Suprapubic skin (tissue), 4 donors: ENCODE measurements around the gene KSR2. TPM values are rescaled to one million over a fixed set of nuclear protein-coding genes. Genes with fewer than 3 reads are reported as not detected.

Experiments
- DNase-seq, 2 donors: peaks; one replicate each; pipeline ENCODE4 v3.0.0-alpha.2; 2019; ENCODE audit warnings: low spot score in 2 of 2
- H3K27ac ChIP-seq: fragments of 200-600 bp; sonication (generic); one replicate; pipeline ENCODE4 v1.5.1; 2019
- H3K27me3 ChIP-seq: fragments of 200-600 bp; sonication (generic); one replicate; pipeline ENCODE4 v1.5.1; 2019
- H3K36me3 ChIP-seq: fragments of 200-600 bp; sonication (generic); one replicate; pipeline ENCODE4 v1.5.1; 2019
- H3K4me1 ChIP-seq: fragments of 200-600 bp; sonication (generic); one replicate; pipeline ENCODE4 v1.5.1; 2019
- H3K4me3 ChIP-seq: fragments of 200-600 bp; sonication (generic); one replicate; pipeline ENCODE4 v1.5.1; 2019; ENCODE audit warnings: mild to moderate bottlenecking
- H3K9me3 ChIP-seq: fragments of 200-600 bp; sonication (generic); one replicate; pipeline ENCODE4 v1.5.1; 2019
- EP300 ChIP-seq: sonication (generic); formaldehyde crosslinking; IDR thresholded peaks from one replicate; pipeline ENCODE4 v1.6.1; 2017; ENCODE audit warnings: antibody characterized with exemption
- POLR2A ChIP-seq, 2 donors: fragments of 450-650 bp; IDR thresholded peaks; one replicate each; pipeline ENCODE4 v1.6.1; 2017; ENCODE audit warnings: antibody characterized with exemption in 2 of 2, mild to moderate bottlenecking in 2 of 2, moderate library complexity in 2 of 2
- POLR2AphosphoS5 ChIP-seq, 3 donors: sonication (generic); formaldehyde crosslinking; IDR thresholded peaks; one replicate each; pipeline ENCODE4 v1.6.1; 2017; ENCODE audit warnings: antibody characterized with exemption in 3 of 3
- WGBS: methylation state at CpG from one replicate; pipeline ENCODE4 v1.1.5; 2018; 5-methylcytosine and 5-hydroxymethylcytosine counted together
- total RNA-seq, 4 donors: library from RNA; depleted of rRNA; stranded (reverse); fragments of >200 nt; gene quantifications; one replicate each; pipeline ENCODE4 v1.1.0, GENCODE V29; 2016
- TF ChIP-seq, protein P1 (sequence below), 2 donors: fragments of 200-600 bp in 1 of 2; fragments of 450-650 bp in 1 of 2; sonication (generic) in 1 of 2; IDR thresholded peaks; one replicate each; pipeline ENCODE4 v1.5.1; 2016 to 2019; ENCODE audit warnings: antibody characterized with exemption in 2 of 2, mild to moderate bottlenecking in 1 of 2, moderate library complexity in 1 of 2

The KSR2 gene
- total RNA-seq, 4 donors from 2014 or later = 0.24 to 0.39 (median 0.38) TPM; not detected in 1

DNA sequence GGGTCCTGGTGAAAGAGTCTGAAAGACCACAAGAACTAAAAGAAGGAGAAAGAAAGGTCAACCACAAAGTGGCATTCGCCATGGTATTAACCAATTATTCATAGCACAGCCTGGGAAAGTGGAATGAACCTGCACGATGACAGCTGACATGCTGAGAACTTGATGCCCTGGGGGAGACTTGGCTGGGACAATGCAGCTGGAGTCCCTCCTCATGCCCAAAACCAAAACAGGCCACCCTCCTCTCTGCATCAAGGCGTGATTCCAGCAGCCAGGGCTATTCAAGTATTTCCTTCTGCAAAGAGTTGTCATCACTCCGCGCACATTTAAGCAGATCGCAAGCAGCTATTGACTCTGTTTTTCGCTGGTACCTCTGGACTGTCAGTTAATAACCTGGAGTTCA lies 440.3 kb downstream of the KSR2 start:
- no peaks in the 10 kb centered on the region for H3K9me3 ChIP-seq
- WGBS = 65% methylated on average over 7 of the region's 7 CpGs

GRCh38 chr12:117527479-117527855 lies 441.3 kb downstream of the KSR2 start:
- no peak for DNase-seq
- TF ChIP-seq POLR2A (IDR thresholded peaks at IDR 0.05) = no peak
- TF ChIP-seq EP300 = no peak
- no peak for TF ChIP-seq POLR2AphosphoS5 (IDR thresholded peaks at IDR 0.05)
- TF ChIP-seq, protein P1, sequence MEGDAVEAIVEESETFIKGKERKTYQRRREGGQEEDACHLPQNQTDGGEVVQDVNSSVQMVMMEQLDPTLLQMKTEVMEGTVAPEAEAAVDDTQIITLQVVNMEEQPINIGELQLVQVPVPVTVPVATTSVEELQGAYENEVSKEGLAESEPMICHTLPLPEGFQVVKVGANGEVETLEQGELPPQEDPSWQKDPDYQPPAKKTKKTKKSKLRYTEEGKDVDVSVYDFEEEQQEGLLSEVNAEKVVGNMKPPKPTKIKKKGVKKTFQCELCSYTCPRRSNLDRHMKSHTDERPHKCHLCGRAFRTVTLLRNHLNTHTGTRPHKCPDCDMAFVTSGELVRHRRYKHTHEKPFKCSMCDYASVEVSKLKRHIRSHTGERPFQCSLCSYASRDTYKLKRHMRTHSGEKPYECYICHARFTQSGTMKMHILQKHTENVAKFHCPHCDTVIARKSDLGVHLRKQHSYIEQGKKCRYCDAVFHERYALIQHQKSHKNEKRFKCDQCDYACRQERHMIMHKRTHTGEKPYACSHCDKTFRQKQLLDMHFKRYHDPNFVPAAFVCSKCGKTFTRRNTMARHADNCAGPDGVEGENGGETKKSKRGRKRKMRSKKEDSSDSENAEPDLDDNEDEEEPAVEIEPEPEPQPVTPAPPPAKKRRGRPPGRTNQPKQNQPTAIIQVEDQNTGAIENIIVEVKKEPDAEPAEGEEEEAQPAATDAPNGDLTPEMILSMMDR (IDR thresholded peaks at IDR 0.05) = no peak
- no peak overlapping the region for H3K4me3 ChIP-seq
- H3K9me3 ChIP-seq = no peaks in the 10 kb centered on the region
- no peaks in the 10 kb centered on the region for H3K4me1 ChIP-seq
- H3K27ac ChIP-seq = no peak overlapping the region
- H3K36me3 ChIP-seq = no peaks in the 10 kb centered on the region
- peaks cover 9% of the 10 kb centered on the region for H3K27me3 ChIP-seq
- WGBS = 55% methylated on average over 4 of the region's 4 CpGs

More for the DNA sequence above, 440.3 kb downstream of the KSR2 start:
- H3K36me3 ChIP-seq = no peaks in the 10 kb centered on the region
- no peak overlapping the region for H3K4me3 ChIP-seq
- DNase-seq = no peak
- H3K27ac ChIP-seq = no peak overlapping the region
- no peaks in the 10 kb centered on the region for H3K4me1 ChIP-seq
- H3K27me3 ChIP-seq = peaks cover 9% of the 10 kb centered on the region
- TF ChIP-seq POLR2A (IDR thresholded peaks at IDR 0.05) (no peak), POLR2AphosphoS5 (IDR thresholded peaks at IDR 0.05) (no peak), EP300 (no peak)
- TF ChIP-seq, protein P1 (IDR thresholded peaks at IDR 0.05) = no peak

DNA sequence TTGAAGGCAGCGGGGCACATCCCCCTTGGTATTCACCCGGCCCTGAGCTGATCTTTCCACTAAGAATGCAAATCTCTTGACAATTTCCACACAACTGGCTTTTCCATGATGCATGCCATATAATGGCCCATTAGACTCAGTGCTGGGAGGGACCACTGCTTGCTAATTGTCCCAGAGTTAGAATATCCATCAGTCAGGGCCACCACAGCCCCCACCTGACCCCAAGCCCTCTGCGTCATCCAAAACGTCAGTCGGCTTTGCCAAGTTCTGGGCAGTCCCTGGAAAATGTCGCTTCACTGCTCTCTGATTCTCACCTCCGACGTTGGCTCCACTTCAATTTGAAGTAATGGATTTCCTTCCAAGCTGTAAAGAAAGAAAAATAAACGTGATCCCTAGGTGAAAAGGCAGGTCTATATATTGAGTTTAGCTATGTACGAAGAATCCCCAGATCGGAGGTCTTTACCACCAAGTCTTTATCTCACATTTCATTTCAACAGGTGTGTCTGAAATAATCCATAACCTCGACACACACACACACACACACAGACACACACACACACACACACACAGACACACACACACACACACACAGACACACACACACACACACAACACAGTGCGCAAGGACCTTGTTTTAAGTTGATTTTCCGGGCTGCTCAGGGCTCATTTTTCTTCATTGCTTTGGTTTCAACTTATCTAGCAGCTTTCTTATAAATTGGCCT lies 441.9 kb downstream of the KSR2 start:
- H3K4me3 ChIP-seq = no peak overlapping the region
- H3K4me1 ChIP-seq = no peaks in the 10 kb centered on the region
- no peak overlapping the region for H3K27ac ChIP-seq
- WGBS = 77% methylated on average over 14 of the region's 14 CpGs
- no peaks in the 10 kb centered on the region for H3K9me3 ChIP-seq
- peaks cover 9% of the 10 kb centered on the region for H3K27me3 ChIP-seq
- no peak for DNase-seq
- TF ChIP-seq, protein P1 (IDR thresholded peaks at IDR 0.05) = no peak
- no peak for TF ChIP-seq EP300
- no peak for TF ChIP-seq POLR2AphosphoS5 (IDR thresholded peaks at IDR 0.05)
- no peaks in the 10 kb centered on the region for H3K36me3 ChIP-seq

DNA sequence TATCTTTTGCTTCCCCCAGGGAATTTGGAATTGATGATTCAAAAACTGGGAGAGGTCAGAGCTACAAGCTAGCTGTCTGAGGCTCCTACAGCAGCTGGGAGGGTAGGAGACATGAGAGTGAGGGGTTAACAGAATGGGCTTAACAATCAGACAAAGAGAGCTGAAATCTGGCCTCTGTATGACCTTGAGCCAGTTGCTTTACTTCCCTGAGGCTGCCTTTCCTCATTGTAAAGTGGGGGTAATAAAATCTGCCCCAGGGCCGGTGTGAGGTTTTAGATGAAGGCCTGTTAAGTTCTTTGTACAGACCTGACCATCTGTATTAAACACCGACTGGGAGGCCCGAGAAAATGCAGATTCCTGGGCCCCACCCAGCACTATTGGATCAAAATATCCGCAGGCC lies 443.0 kb downstream of the KSR2 start:
- no peaks in the 10 kb centered on the region for H3K36me3 ChIP-seq
- H3K4me3 ChIP-seq = no peak overlapping the region
- WGBS = 36% methylated on average over 4 of the region's 4 CpGs
- no peaks in the 10 kb centered on the region for H3K4me1 ChIP-seq
- H3K27ac ChIP-seq = no peak overlapping the region
- peaks cover 5% of the 10 kb centered on the region for H3K27me3 ChIP-seq
- TF ChIP-seq EP300 = no peak
- H3K9me3 ChIP-seq = no peaks in the 10 kb centered on the region
- no peak for DNase-seq

DNA sequence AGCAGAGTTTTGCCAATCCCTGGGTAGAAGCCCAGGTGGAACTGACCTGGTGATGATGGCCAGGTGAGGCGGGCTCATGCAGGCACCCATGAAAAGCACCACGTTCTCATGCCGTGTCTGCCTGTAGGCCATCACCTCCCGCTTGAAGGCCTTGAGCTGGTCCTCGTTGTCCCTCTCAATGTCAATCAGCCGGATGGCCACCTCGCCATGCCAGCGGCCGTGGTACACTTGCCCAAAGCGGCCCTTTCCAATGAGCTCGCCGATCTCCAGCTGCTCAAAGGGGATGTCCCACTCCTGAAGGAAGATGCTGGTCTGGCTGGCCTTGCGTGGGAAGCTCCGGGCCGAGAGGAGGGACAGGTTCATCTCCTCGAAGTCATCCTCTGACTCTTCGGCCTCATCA lies 444.0 kb downstream of the KSR2 start:
- H3K27me3 ChIP-seq = peaks cover 5% of the 10 kb centered on the region
- no peak overlapping the region for H3K4me3 ChIP-seq
- no peaks in the 10 kb centered on the region for H3K9me3 ChIP-seq
- TF ChIP-seq EP300 (no peak), POLR2AphosphoS5 (IDR thresholded peaks at IDR 0.05) (no peak), POLR2A (IDR thresholded peaks at IDR 0.05) (no peak)
- TF ChIP-seq, protein P1 (IDR thresholded peaks at IDR 0.05) = no peak
- DNase-seq = no peak
- WGBS = 91% methylated on average over 5 of the region's 17 CpGs
- no peak overlapping the region for H3K27ac ChIP-seq
- no peaks in the 10 kb centered on the region for H3K4me1 ChIP-seq
- H3K36me3 ChIP-seq = no peaks in the 10 kb centered on the region

DNA sequence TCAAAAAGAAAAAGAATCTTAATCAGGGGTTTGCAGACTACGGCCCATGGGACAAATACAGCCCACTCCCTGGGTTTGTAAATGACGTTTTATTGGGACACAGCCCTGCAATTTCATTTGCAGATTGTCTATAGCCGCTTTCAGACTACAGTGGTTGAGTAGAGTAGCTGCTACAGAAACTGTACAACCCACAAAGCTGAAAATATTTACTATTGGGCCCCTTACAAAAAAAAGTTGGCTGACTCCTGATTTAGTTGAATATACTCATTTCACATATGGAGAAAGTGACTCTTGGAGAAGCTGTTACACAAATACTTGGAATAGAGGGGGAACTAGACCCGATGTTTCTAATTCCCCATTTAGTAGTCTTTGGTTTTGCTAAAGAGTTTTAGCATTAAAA lies 444.8 kb downstream of the KSR2 start:
- peaks cover 5% of the 10 kb centered on the region for H3K27me3 ChIP-seq
- no peak for TF ChIP-seq EP300
- TF ChIP-seq, protein P1 (IDR thresholded peaks at IDR 0.05) = no peak
- H3K4me3 ChIP-seq = no peak overlapping the region
- no peak overlapping the region for H3K27ac ChIP-seq
- H3K36me3 ChIP-seq = no peaks in the 10 kb centered on the region
- no peaks in the 10 kb centered on the region for H3K9me3 ChIP-seq
- no peaks in the 10 kb centered on the region for H3K4me1 ChIP-seq
- WGBS = 73% methylated on average over 4 of the region's 4 CpGs
- DNase-seq = no peak
